HCT116 (cell line): ENCODE results near the gene UPP2. TPM values are rescaled to one million over a fixed set of nuclear protein-coding genes. Genes with fewer than 3 reads are reported as not detected.

Experiments used
- ATAC-seq: fragments of 200-7000 bp; cut with Tn5 transposase; 2 replicates; pipeline ENCODE4 v1.9.1; 2020; ENCODE audit warnings: mild to moderate bottlenecking, moderate library complexity
- BruUV-seq: library from RNA; stranded (reverse); fragments of 400-500 nt; replicated peaks from 2 replicates; lab custom pipeline; 2021; lab: Mats Ljungman, UMichigan
- CTCF ChIA-PET: fragments of 300-600 bp; sonication (Branson Sonifier 250); formaldehyde crosslinking; loops from one replicate; lab custom pipeline; 2021; ENCODE audit warnings: antibody characterized with exemption; lab: Charles Lee
- POLR2A ChIA-PET: fragments of 300-600, 350-600 bp; sonication (Branson Sonifier 250); formaldehyde crosslinking; loops from one replicate; lab custom pipeline; 2021; ENCODE audit warnings: antibody characterized with exemption; lab: Charles Lee
- RAD21 ChIA-PET, 2 experiments: fragments of 300-600 bp; sonication (Branson Sonifier 250); formaldehyde crosslinking; loops; one replicate each; lab custom pipeline; 2023; ENCODE audit warnings: low total read pairs in 2 of 2; ENCODE audit not compliant: uncharacterized antibody in 2 of 2, unreplicated experiment in 2 of 2, low non-redundant PET in 1 of 2; lab: Charles Lee
- DNase-seq: peaks from one replicate; pipeline ENCODE4 v3.0.0-alpha.2; 2010; ENCODE audit warnings: low read depth, low spot score
- H2AFZ ChIP-seq: fragments of 200-600 bp; shearing (Covaris generic), sonication (generic); 2 replicates; pipeline ENCODE4 v1.6.1; 2017; ENCODE audit warnings: low read depth, mixed run types, mixed read lengths, antibody characterized with exemption, low read length; ENCODE audit not compliant: poor library complexity, severe bottlenecking
- H3K27ac ChIP-seq: 2 replicates; pipeline ENCODE4 v1.5.1; 2012; ENCODE audit warnings: low read depth, low read length
- H3K27me3 ChIP-seq: fragments of 200-600 bp; sonication (generic); 2 replicates; pipeline ENCODE4 v1.6.1; 2016; ENCODE audit warnings: mixed run types, low read length, mixed read lengths; ENCODE audit not compliant: insufficient read depth
- H3K36me3 ChIP-seq, 2 experiments: fragments of 200-500 bp in 1 of 2; fragments of 200-600 bp in 1 of 2; sonication (Bioruptor generic) in 1 of 2; sonication (generic) in 1 of 2; 2 replicates each; pipeline versions ENCODE4 v1.5.1 to v1.6.1; 2014 to 2016; ENCODE audit warnings: low read length in 2 of 2, inconsistent platforms in 1 of 2, mixed read lengths in 1 of 2, mixed run types in 1 of 2; ENCODE audit not compliant: insufficient read depth in 2 of 2, control insufficient read depth in 1 of 2
- H3K4me1 ChIP-seq, 2 experiments: fragments of 200-600 bp in 1 of 2; sonication (generic) in 1 of 2; 2 replicates each; pipeline versions ENCODE4 v1.5.1 to v1.6.1; 2012 to 2017; ENCODE audit warnings: low read length in 2 of 2, inconsistent platforms in 1 of 2, mild to moderate bottlenecking in 1 of 2, mixed read lengths in 1 of 2, mixed run types in 1 of 2, moderate library complexity in 1 of 2; ENCODE audit not compliant: insufficient read depth in 2 of 2, control insufficient read depth in 1 of 2
- H3K4me2 ChIP-seq: fragments of 200-600 bp; sonication (generic); 2 replicates; pipeline ENCODE4 v1.6.1; 2017; ENCODE audit warnings: mixed run types, low read length, mixed read lengths
- H3K4me3 ChIP-seq, 2 experiments: fragments of 200-600 bp in 1 of 2; sonication (generic) in 1 of 2; replicated peaks in 1 of 2; 2 replicates each; pipeline ENCODE4 v1.5.1; 2011 to 2016; ENCODE audit warnings: low read length in 2 of 2, control low read depth in 1 of 2, low read depth in 1 of 2, mild to moderate bottlenecking in 1 of 2, mixed read lengths in 1 of 2, mixed run types in 1 of 2
- H3K79me2 ChIP-seq: fragments of 200-600 bp; sonication (generic); 2 replicates; pipeline ENCODE4 v1.6.1; 2017; ENCODE audit warnings: mild to moderate bottlenecking, mixed run types, low read length, moderate library complexity, mixed read lengths; ENCODE audit not compliant: insufficient read depth
- H3K9ac ChIP-seq: fragments of 200-600 bp; sonication (generic); 2 replicates; pipeline ENCODE4 v1.6.1; 2016; ENCODE audit warnings: low read length, mixed read lengths
- H3K9me2 ChIP-seq: fragments of 200-600 bp; sonication (generic), shearing (Covaris generic); 2 replicates; pipeline ENCODE4 v1.6.1; 2017; ENCODE audit warnings: mixed run types, mild to moderate bottlenecking, moderate library complexity; ENCODE audit not compliant: insufficient read depth
- H3K9me3 ChIP-seq, 2 experiments: fragments of 200-500 bp in 1 of 2; fragments of 200-600 bp in 1 of 2; sonication (Bioruptor generic) in 1 of 2; sonication (generic) in 1 of 2; 2 replicates each; pipeline ENCODE4 v1.6.1; 2014 to 2017; ENCODE audit warnings: low read length in 2 of 2, mixed read lengths in 2 of 2, inconsistent platforms in 1 of 2, low read depth in 1 of 2, mild to moderate bottlenecking in 1 of 2, mixed run types in 1 of 2, moderate library complexity in 1 of 2; ENCODE audit not compliant: control insufficient read depth in 1 of 2, insufficient read depth in 1 of 2
- H4K20me1 ChIP-seq: fragments of 200-600 bp; sonication (generic), shearing (Covaris generic); 2 replicates; pipeline ENCODE4 v1.6.1; 2017; ENCODE audit warnings: mixed run types, mild to moderate bottlenecking, moderate library complexity; ENCODE audit not compliant: insufficient read depth
- ELF1 ChIP-seq: IDR thresholded peaks from 2 replicates; pipeline ENCODE4 v1.6.1; 2012; ENCODE audit warnings: low read depth, borderline replicate concordance
- EZH2 ChIP-seq: fragments of 200-600 bp; sonication (generic); IDR thresholded peaks from 2 replicates; pipeline ENCODE4 v1.6.1; 2017; ENCODE audit warnings: antibody characterized with exemption, mixed run types
- EZH2phosphoT487 ChIP-seq: fragments of 200-600 bp; IDR thresholded peaks from 2 replicates; pipeline ENCODE4 v1.6.1; 2018; ENCODE audit warnings: antibody characterized with exemption, borderline replicate concordance
- FOSL1 ChIP-seq: IDR thresholded peaks from 2 replicates; pipeline ENCODE4 v1.6.1; 2012; ENCODE audit warnings: low read depth
- JUND ChIP-seq: IDR thresholded peaks from 2 replicates; pipeline ENCODE4 v1.6.1; 2012
- POLR2AphosphoS5 ChIP-seq: IDR thresholded peaks from 2 replicates; pipeline ENCODE4 v1.6.1; 2011; ENCODE audit warnings: mild to moderate bottlenecking, low read depth, low read length, moderate library complexity
- RAD21 ChIP-seq: IDR thresholded peaks from 2 replicates; pipeline ENCODE4 v1.6.1; 2012; ENCODE audit warnings: low read depth, mild to moderate bottlenecking
- YY1 ChIP-seq: IDR thresholded peaks from 2 replicates; pipeline ENCODE4 v1.6.1; 2011; ENCODE audit warnings: low read length, low read depth, moderate library complexity, mild to moderate bottlenecking; ENCODE audit not compliant: insufficient replicate concordance; ENCODE audit errors: extremely low read depth
- ZNF274 ChIP-seq: fragments of 200-500 bp; sonication (Bioruptor generic); IDR thresholded peaks from 2 replicates; pipeline ENCODE4 v1.6.1; 2014; ENCODE audit warnings: mild to moderate bottlenecking, low read depth, low read length, inconsistent platforms
- intact Hi-C: fragments of 100-400 bp; cut with micrococcal nuclease; formaldehyde crosslinking; loops from 2 replicates; pipeline ENCODE4 v1.10.0; 2022
- total RNA-seq: library from RNA; stranded (reverse); gene quantifications from one replicate; pipeline ENCODE4 v1.2.1, GENCODE V29; 2021; ENCODE audit not compliant: unreplicated experiment
- TF ChIP-seq, protein P1 (sequence below): IDR thresholded peaks from 2 replicates; pipeline ENCODE4 v1.6.1; 2012; ENCODE audit warnings: low read depth

The UPP2 gene
- total RNA-seq, 1 experiment from 2014 or later = not detected

DNA sequence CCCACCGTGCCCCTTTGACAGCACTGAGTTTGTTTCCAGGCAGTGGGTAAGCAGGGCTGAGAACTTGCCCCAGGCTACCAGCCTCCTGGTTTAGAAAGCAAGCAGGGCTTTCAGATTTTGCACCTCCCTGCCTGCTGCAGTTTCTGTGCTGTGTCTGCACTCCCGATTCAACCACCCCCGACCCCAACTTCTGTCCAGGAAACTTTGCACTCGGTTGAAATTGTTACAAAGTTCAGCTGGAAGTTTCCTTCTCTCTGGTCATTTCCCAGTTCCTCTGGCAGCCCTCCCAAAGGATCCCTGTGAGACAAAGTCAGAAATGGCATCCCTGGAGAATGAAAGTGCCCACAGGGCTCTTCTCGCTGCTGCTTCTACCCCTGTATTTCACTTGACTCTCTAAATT lies 12.4 kb upstream of the UPP2 start (continued):
- TF ChIP-seq, protein P1, sequence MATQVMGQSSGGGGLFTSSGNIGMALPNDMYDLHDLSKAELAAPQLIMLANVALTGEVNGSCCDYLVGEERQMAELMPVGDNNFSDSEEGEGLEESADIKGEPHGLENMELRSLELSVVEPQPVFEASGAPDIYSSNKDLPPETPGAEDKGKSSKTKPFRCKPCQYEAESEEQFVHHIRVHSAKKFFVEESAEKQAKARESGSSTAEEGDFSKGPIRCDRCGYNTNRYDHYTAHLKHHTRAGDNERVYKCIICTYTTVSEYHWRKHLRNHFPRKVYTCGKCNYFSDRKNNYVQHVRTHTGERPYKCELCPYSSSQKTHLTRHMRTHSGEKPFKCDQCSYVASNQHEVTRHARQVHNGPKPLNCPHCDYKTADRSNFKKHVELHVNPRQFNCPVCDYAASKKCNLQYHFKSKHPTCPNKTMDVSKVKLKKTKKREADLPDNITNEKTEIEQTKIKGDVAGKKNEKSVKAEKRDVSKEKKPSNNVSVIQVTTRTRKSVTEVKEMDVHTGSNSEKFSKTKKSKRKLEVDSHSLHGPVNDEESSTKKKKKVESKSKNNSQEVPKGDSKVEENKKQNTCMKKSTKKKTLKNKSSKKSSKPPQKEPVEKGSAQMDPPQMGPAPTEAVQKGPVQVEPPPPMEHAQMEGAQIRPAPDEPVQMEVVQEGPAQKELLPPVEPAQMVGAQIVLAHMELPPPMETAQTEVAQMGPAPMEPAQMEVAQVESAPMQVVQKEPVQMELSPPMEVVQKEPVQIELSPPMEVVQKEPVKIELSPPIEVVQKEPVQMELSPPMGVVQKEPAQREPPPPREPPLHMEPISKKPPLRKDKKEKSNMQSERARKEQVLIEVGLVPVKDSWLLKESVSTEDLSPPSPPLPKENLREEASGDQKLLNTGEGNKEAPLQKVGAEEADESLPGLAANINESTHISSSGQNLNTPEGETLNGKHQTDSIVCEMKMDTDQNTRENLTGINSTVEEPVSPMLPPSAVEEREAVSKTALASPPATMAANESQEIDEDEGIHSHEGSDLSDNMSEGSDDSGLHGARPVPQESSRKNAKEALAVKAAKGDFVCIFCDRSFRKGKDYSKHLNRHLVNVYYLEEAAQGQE = no peak

DNA sequence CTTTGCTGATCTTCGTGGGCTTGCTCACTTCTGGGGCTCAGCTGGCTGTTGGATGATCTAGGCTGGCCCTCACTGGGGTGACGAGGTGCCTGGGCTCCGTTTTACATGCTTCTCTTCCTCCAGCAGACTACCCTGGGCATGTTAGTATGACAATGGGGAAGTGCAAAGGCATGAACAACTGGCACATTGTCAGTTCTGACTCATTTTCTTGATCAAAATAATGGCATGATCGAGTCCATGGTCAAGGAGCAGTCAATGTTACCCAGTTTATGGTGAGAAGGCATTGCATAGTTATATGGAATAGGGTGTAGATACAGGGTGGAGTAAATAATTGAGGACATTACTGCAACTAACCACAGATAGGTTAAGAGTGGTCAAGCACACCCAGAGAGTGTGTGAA lies 10.0 kb upstream of the UPP2 start:
- ChIA-PET CTCF (no interaction called here), RAD21 (no interaction called here), POLR2A (no interaction called here)
- Histone ChIP-seq H3K4me2 (no peak overlapping the region), H3K9me3 (no peaks in the 10 kb centered on the region), H3K79me2 (no peaks in the 10 kb centered on the region), H3K9ac (no peak overlapping the region), H3K27me3 (no peaks in the 10 kb centered on the region), H3K27ac (no peak overlapping the region), H4K20me1 (no peaks in the 10 kb centered on the region), H3K9me2 (no peaks in the 10 kb centered on the region), H3K4me1 (no peaks in the 10 kb centered on the region), H3K36me3 (no peaks in the 10 kb centered on the region), H2AFZ (no peak overlapping the region), H3K4me3 (no peak overlapping the region)
- ATAC-seq (no peak), DNase-seq (no peak)
- TF ChIP-seq EZH2phosphoT487 (no peak), FOSL1 (no peak), ELF1 (no peak), JUND (no peak), EZH2 (no peak), ZNF274 (no peak), RAD21 (no peak), POLR2AphosphoS5 (no peak), YY1 (no peak)
- intact Hi-C loops = no loop called here
- no TSS peak for BruUV-seq
